ENCODE data around the gene GAREM1. TPM values are rescaled to one million over a fixed set of nuclear protein-coding genes. Genes with fewer than 3 reads are reported as not detected.
A peak's percentile ranks its signal among the peaks of the same experiment; 100 is the strongest.

GAREM1 gene
- total and polyA plus RNA-seq, 7 donors: 2.3 to 10.3 (median 7.2) TPM

DNA sequence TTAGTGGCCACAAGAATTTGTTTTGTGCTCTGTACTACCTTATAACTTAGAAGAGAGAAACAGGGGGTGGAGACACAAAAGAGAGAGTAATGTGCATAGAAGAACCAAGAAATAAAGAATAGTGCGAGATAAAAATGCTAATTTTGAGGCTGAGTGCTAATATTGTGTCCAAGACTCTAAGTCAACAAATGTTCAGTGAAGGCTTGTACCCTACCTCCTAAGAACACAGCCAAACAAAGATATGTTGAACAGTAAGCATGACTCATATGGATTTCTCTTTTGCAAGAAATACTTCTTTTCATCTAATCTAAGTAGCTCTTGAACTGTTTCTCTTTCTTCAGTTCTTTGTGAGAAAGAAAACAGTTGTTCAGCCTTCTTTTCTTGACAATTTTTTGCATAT, 45.2 kb downstream of the GAREM1 start:
- TF ChIP-seq, protein P1, sequence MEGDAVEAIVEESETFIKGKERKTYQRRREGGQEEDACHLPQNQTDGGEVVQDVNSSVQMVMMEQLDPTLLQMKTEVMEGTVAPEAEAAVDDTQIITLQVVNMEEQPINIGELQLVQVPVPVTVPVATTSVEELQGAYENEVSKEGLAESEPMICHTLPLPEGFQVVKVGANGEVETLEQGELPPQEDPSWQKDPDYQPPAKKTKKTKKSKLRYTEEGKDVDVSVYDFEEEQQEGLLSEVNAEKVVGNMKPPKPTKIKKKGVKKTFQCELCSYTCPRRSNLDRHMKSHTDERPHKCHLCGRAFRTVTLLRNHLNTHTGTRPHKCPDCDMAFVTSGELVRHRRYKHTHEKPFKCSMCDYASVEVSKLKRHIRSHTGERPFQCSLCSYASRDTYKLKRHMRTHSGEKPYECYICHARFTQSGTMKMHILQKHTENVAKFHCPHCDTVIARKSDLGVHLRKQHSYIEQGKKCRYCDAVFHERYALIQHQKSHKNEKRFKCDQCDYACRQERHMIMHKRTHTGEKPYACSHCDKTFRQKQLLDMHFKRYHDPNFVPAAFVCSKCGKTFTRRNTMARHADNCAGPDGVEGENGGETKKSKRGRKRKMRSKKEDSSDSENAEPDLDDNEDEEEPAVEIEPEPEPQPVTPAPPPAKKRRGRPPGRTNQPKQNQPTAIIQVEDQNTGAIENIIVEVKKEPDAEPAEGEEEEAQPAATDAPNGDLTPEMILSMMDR (IDR thresholded peaks at IDR 0.05): no peak
- DNase-seq (no peak), ATAC-seq (no peak)
- 87 to 93% (median 93%) methylated on average over 1 of the region's 1 CpG for WGBS, 3 donors
- H3K36me3 ChIP-seq (ENCODE audit: insufficient read depth in 1 of 2, low read depth in 1 of 2): no peaks in the 10 kb centered on the region
- H3K9me3 ChIP-seq: no peaks in the 10 kb centered on the region
- intact Hi-C loops (cut with DNase I): no loop called here
- no peak overlapping the region for H3K4me3 ChIP-seq
- no peak overlapping the region for H3K27ac ChIP-seq
- peaks cover 22% of the 10 kb centered on the region for H3K4me1 ChIP-seq
- H3K27me3 ChIP-seq (ENCODE audit: insufficient read depth in 3 of 3, low read length in 2 of 3): no peaks in the 10 kb centered on the region

DNA sequence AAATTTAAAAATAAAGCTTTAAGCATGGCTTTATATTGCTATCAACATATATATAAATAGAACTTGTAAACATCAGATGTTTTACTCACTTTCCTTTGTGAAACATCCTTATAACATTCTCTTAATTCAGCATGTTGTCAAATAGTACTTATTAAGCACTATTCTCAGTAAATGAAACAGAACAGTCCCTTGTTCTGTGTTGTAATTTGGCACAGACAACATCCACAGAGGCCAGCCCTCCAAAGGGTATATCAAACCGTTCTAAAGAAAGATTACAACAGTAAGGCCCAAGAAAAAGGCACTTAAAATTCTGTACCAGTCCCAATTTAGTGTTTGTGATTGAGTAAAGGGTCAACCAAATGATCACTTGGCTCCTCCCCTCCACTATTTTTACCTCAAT, 46.0 kb downstream of the GAREM1 start:
- Histone ChIP-seq H3K4me3 (no peak overlapping the region), H3K27me3 (ENCODE audit: insufficient read depth in 3 of 3, low read length in 2 of 3) (no peaks in the 10 kb centered on the region), H3K36me3 (ENCODE audit: insufficient read depth in 1 of 2, low read depth in 1 of 2) (no peaks in the 10 kb centered on the region), H3K9me3 (no peaks in the 10 kb centered on the region), H3K4me1 (peaks cover 22% of the 10 kb centered on the region), H3K27ac (no peak overlapping the region)
- ATAC-seq: peak in 2 of 4 donors; percentile 34 to 54
- DNase-seq: no peak
- TF ChIP-seq, protein P1 (IDR thresholded peaks at IDR 0.05): no peak
- intact Hi-C loops (cut with DNase I): no loop called here
- 16 to 27% (median 21%) methylated on average over 1 of the region's 1 CpG for WGBS, 3 donors

DNA sequence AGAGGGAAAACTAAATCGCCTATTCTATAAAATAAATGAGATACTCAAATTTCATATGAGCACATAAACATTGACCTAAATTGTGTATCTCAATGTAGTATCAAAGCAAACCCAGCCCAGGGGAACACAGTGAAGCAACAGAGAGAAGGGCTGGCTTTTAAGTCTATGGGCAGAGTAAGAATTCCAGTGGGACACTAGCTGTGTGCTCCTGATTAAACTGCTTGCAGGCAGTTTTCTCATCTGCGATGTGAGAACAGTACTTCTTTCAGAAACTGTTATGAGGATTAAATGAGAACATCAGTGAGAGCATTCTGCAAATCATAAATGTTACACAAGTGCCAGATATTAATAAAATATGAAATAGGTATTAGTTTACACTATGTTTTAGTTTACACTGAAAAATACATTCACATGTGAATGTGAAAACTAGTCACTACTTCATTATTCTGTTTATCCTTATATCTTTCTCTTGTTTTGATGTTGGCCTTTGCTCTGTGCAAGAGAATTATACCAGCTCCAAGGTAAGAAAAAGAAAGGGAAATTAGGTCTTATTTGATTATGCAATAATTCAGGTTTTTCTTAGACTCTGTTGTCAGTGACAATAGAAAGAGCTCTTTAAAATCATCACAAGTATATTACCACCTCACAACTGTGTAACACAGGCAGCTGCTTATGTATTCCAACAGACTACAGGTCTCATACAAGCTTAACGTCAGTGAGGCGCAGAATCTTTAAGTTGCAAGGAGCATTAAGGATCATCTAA, 47.5 kb downstream of the GAREM1 start:
- H3K27ac ChIP-seq: no peak overlapping the region
- DNase-seq (no peak), ATAC-seq (no peak)
- no peaks in the 10 kb centered on the region for H3K27me3 ChIP-seq (ENCODE audit: insufficient read depth in 3 of 3, low read length in 2 of 3)
- H3K4me3 ChIP-seq: no peak overlapping the region
- peaks cover 22% of the 10 kb centered on the region for H3K4me1 ChIP-seq
- WGBS, 3 donors: 77 to 80% (median 77%) methylated on average over 4 of the region's 4 CpGs
- no peaks in the 10 kb centered on the region for H3K36me3 ChIP-seq (ENCODE audit: insufficient read depth in 1 of 2, low read depth in 1 of 2)
- H3K9me3 ChIP-seq: no peaks in the 10 kb centered on the region
- TF ChIP-seq, protein P1 (IDR thresholded peaks at IDR 0.05): no peak
- intact Hi-C loops (cut with DNase I): no loop called here

DNA sequence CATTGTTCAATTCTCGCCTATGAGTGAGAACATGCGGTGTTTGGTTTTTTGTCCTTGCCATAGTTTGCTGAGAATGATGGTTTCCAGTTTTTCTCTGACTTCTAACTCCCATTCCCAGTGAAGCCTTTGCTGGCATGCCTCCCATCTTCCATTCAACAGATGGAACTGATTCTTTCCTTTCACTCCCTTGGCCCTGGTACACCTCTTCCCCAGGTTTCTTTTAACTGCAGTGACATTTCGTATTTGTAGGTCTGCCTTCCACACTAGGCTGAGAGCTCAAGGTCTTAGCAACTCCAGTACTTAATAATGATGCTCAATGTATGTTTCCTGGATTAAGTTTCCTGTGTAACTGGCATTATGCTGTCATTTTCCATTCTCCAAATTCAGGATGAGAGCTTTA, 48.5 kb downstream of the GAREM1 start:
- intact Hi-C loops (cut with DNase I): no loop called here
- Histone ChIP-seq H3K4me1 (peaks cover 22% of the 10 kb centered on the region), H3K4me3 (no peak overlapping the region), H3K36me3 (ENCODE audit: insufficient read depth in 1 of 2, low read depth in 1 of 2) (no peaks in the 10 kb centered on the region), H3K27me3 (ENCODE audit: insufficient read depth in 3 of 3, low read length in 2 of 3) (no peaks in the 10 kb centered on the region), H3K27ac (no peak overlapping the region), H3K9me3 (peaks cover 3% of the 10 kb centered on the region)
- ATAC-seq (no peak), DNase-seq (no peak)
- TF ChIP-seq, protein P1 (IDR thresholded peaks at IDR 0.05): no peak
- WGBS, 3 donors: 85 to 93% (median 90%) methylated on average over 3 of the region's 3 CpGs

Data from psoas muscle (tissue), 8 donors.